Kidney (tissue), 14 donors: ENCODE data around the gene ZNF488. TPM values are rescaled to one million over a fixed set of nuclear protein-coding genes. Genes with fewer than 3 reads are reported as not detected.

ENCODE experiments used
- DNase-seq, 5 donors: peaks; one replicate each; pipeline ENCODE4 v3.0.0-alpha.2; 2013 to 2020
- FAIRE-seq: peaks from 2 replicates; lab custom pipeline; 2012; peaks lifted over from hg19 to GRCh38; lab: Jason Lieb, UNC
- H3K27ac ChIP-seq, 2 donors: one replicate each; pipeline ENCODE4 v1.7.0; 2013; ENCODE audit warnings: low read depth in 2 of 2, low read length in 2 of 2, inconsistent platforms in 1 of 2
- H3K27me3 ChIP-seq: one replicate; pipeline ENCODE4 v1.7.1; 2013; ENCODE audit warnings: low read length, inconsistent platforms; ENCODE audit not compliant: control insufficient read depth, insufficient read depth
- H3K36me3 ChIP-seq, 3 donors: one replicate each; pipeline versions ENCODE4 v1.7.0 to v1.7.1; 2013; ENCODE audit warnings: low read length in 3 of 3, control low read depth in 1 of 3, inconsistent platforms in 1 of 3; ENCODE audit not compliant: insufficient read depth in 3 of 3, control insufficient read depth in 2 of 3
- H3K4me1 ChIP-seq, 3 donors: one replicate each; pipeline versions ENCODE4 v1.7.0 to v1.7.1; 2013; ENCODE audit warnings: low read length in 3 of 3, inconsistent platforms in 1 of 3, low read depth in 1 of 3; ENCODE audit not compliant: control insufficient read depth in 2 of 3, insufficient read depth in 2 of 3
- H3K4me3 ChIP-seq, 3 donors: one replicate each; pipeline versions ENCODE4 v1.7.0 to v1.8.1; 2013; ENCODE audit warnings: low read length in 3 of 3, control low read depth in 1 of 3, inconsistent platforms in 1 of 3
- H3K9ac ChIP-seq, 3 donors: one replicate each; pipeline versions ENCODE4 v1.7.0 to v1.7.1; 2013; ENCODE audit warnings: low read length in 3 of 3, control low read depth in 1 of 3, inconsistent platforms in 1 of 3
- H3K9me3 ChIP-seq, 3 donors: one replicate each; pipeline versions ENCODE4 v1.7.0 to v1.7.1; 2013; ENCODE audit warnings: low read length in 3 of 3, control low read depth in 1 of 3, inconsistent platforms in 1 of 3; ENCODE audit not compliant: control insufficient read depth in 2 of 3, insufficient read depth in 1 of 3
- intact Hi-C: fragments of 100-400 bp; cut with DNase I; formaldehyde crosslinking; loops from one replicate; pipeline ENCODE4 v1.11.1; 2022
- polyA plus RNA-seq: library from polyadenylated mRNA; stranded (reverse); fragments of 350-450 nt; fragmentation: Illumina TruSeq; extraction: RNeasy Lipid Tissue Mini Kit (QIAGEN cat#74804); gene quantifications from one replicate; pipeline ENCODE4 v1.2.3, GENCODE V29; 2014; ENCODE audit warnings: low read depth, low replicate concordance; ENCODE audit not compliant: insufficient read depth
- total RNA-seq: library from RNA; stranded (reverse); fragmentation: NEBNext Ultra II Directional; extraction: Animal tissue kit (Norgen Biotek cat#: 25700); gene quantifications from one replicate; pipeline ENCODE4 v1.2.1, GENCODE V29; 2021
- TF ChIP-seq, protein P1 (sequence below): IDR thresholded peaks from 3 replicates; pipeline ENCODE4 v1.5.1; 2012; ENCODE audit warnings: mild to moderate bottlenecking, moderate library complexity, borderline replicate concordance; ENCODE audit not compliant: insufficient read depth; ENCODE audit errors: extremely low read depth
- donor health status: control.
- donor health status: control.
- donor health status: control.
- donor health status: control.
- donor health status: control.
- donor health status: DM: yes; HTN: yes; CAD: no.
- donor health status: Normal renal cell carcinoma (clear cell type).

The ZNF488 gene
- total and polyA plus RNA-seq, 2 donors from 2014 or later = 0.09 to 4.0 TPM

DNA sequence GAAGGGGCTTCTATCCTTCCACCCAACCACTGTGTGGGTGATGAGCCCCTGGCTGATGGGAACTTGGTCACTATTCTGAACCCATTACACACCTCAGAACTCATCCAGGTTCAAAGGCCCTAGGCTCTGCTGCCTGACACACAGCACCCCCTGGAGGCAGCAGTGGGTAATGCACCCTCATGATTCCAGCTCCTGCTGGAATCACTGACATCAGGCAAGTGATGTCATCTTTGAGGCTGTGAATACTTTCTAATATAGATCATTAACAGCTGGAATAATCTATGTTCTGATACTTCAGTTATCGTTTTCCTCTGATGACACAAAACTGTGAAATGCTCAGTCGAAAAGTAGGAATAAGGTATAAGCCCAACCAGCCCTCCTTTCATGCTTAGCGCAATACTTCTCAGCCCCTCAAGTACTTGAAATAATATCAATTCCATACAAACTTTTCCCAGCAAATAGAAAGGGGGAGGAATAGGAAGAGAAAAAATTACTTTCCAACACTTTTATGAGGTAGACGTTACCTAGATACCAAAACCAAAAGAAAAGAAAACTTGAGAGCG is 43.4 kb downstream of the ZNF488 start:
- no peak for FAIRE-seq
- Histone ChIP-seq H3K4me3 (no peak overlapping the region), H3K36me3 (no peaks in the 10 kb centered on the region), H3K27me3 (no peaks in the 10 kb centered on the region), H3K9me3 (no peaks in the 10 kb centered on the region), H3K9ac (no peak overlapping the region), H3K27ac (no peak overlapping the region), H3K4me1 (no peaks in the 10 kb centered on the region)
- intact Hi-C loops = no loop called here
- TF ChIP-seq, protein P1, sequence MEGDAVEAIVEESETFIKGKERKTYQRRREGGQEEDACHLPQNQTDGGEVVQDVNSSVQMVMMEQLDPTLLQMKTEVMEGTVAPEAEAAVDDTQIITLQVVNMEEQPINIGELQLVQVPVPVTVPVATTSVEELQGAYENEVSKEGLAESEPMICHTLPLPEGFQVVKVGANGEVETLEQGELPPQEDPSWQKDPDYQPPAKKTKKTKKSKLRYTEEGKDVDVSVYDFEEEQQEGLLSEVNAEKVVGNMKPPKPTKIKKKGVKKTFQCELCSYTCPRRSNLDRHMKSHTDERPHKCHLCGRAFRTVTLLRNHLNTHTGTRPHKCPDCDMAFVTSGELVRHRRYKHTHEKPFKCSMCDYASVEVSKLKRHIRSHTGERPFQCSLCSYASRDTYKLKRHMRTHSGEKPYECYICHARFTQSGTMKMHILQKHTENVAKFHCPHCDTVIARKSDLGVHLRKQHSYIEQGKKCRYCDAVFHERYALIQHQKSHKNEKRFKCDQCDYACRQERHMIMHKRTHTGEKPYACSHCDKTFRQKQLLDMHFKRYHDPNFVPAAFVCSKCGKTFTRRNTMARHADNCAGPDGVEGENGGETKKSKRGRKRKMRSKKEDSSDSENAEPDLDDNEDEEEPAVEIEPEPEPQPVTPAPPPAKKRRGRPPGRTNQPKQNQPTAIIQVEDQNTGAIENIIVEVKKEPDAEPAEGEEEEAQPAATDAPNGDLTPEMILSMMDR = peak; percentile 80
- peak; percentile 53 to 79 (median 64) for DNase-seq

DNA sequence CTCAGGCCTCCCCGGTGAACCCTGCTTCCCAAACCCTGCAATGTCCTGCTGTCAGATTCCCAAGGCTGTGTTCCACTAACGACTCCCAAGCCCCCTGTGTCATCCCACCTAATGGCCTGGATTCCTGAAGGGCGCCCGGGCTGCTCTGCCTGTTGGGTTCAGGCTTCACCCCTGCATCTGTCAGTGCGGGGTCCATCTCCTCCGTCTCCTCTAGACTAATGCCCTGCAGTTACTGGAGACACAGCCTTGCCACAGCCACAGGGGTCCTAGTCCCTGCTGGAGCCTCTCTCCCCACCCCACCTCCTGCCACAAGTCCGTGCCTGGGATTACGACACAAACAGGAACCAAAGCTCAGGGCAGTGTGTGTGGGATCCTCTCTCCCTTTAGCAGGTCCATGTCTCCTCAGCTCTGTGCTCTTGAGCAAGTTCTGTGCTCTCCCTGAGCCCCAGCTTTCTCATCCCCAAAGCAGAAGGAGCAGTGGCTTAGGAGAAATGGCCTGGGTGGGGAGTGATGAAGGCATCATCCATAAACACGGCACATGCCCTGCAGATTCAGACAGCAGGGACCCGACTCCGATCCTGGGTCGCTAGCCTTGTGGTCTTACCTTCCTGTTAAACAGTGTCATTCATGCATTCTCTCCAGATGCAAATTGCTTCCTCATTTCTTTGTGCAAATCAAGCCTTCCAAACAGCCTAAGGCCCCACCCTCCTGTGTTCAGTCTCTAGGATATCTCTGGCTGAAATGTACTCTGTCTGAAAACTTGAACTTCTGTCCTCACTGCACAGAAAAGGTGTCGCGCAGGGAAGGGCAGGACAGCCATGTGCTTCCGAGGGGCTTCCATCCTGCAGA is 44.1 kb downstream of the ZNF488 start:
- no peaks in the 10 kb centered on the region for H3K9me3 ChIP-seq
- H3K4me1 ChIP-seq = no peaks in the 10 kb centered on the region
- no peak overlapping the region for H3K4me3 ChIP-seq
- TF ChIP-seq, protein P1 = no peak
- no peaks in the 10 kb centered on the region for H3K27me3 ChIP-seq
- intact Hi-C loops = no loop called here
- FAIRE-seq (no peak), DNase-seq (peak in 1 of 5 donors; percentile 49)
- no peak overlapping the region for H3K27ac ChIP-seq
- no peaks in the 10 kb centered on the region for H3K36me3 ChIP-seq
- no peak overlapping the region for H3K9ac ChIP-seq

GRCh38 chr10:47339186-47339735 is 44.8 kb downstream of the ZNF488 start:
- intact Hi-C loops = no loop called here
- TF ChIP-seq, protein P1 = no peak
- Histone ChIP-seq H3K4me1 (no peaks in the 10 kb centered on the region), H3K9me3 (no peaks in the 10 kb centered on the region), H3K4me3 (no peak overlapping the region), H3K9ac (no peak overlapping the region), H3K36me3 (no peaks in the 10 kb centered on the region), H3K27ac (no peak overlapping the region), H3K27me3 (no peaks in the 10 kb centered on the region)
- FAIRE-seq = no peak
- peak in 1 of 5 donors; percentile 32 for DNase-seq
